HCT116 (cell line): ENCODE data around the gene SLC35F3. TPM values are rescaled to one million over a fixed set of nuclear protein-coding genes. Genes with fewer than 3 reads are reported as not detected.

Source experiments
- ATAC-seq: fragments of 200-7000 bp; cut with Tn5 transposase; 2 replicates; pipeline ENCODE4 v1.9.1; 2020; ENCODE audit warnings: mild to moderate bottlenecking, moderate library complexity
- BruUV-seq: library from RNA; stranded (reverse); fragments of 400-500 nt; replicated peaks from 2 replicates; lab custom pipeline; 2021; lab: Mats Ljungman, UMichigan
- CTCF ChIA-PET: fragments of 300-600 bp; sonication (Branson Sonifier 250); formaldehyde crosslinking; loops from one replicate; lab custom pipeline; 2021; ENCODE audit warnings: antibody characterized with exemption; lab: Charles Lee
- POLR2A ChIA-PET: fragments of 300-600, 350-600 bp; sonication (Branson Sonifier 250); formaldehyde crosslinking; loops from one replicate; lab custom pipeline; 2021; ENCODE audit warnings: antibody characterized with exemption; lab: Charles Lee
- RAD21 ChIA-PET, 2 experiments: fragments of 300-600 bp; sonication (Branson Sonifier 250); formaldehyde crosslinking; loops; one replicate each; lab custom pipeline; 2023; ENCODE audit warnings: low total read pairs in 2 of 2; ENCODE audit not compliant: uncharacterized antibody in 2 of 2, unreplicated experiment in 2 of 2, low non-redundant PET in 1 of 2; lab: Charles Lee
- DNase-seq: peaks from one replicate; pipeline ENCODE4 v3.0.0-alpha.2; 2010; ENCODE audit warnings: low read depth, low spot score
- H2AFZ ChIP-seq: fragments of 200-600 bp; shearing (Covaris generic), sonication (generic); 2 replicates; pipeline ENCODE4 v1.6.1; 2017; ENCODE audit warnings: low read depth, mixed run types, mixed read lengths, antibody characterized with exemption, low read length; ENCODE audit not compliant: poor library complexity, severe bottlenecking
- H3K27ac ChIP-seq: 2 replicates; pipeline ENCODE4 v1.5.1; 2012; ENCODE audit warnings: low read depth, low read length
- H3K27me3 ChIP-seq: fragments of 200-600 bp; sonication (generic); 2 replicates; pipeline ENCODE4 v1.6.1; 2016; ENCODE audit warnings: mixed run types, low read length, mixed read lengths; ENCODE audit not compliant: insufficient read depth
- H3K36me3 ChIP-seq, 2 experiments: fragments of 200-500 bp in 1 of 2; fragments of 200-600 bp in 1 of 2; sonication (Bioruptor generic) in 1 of 2; sonication (generic) in 1 of 2; 2 replicates each; pipeline versions ENCODE4 v1.5.1 to v1.6.1; 2014 to 2016; ENCODE audit warnings: low read length in 2 of 2, inconsistent platforms in 1 of 2, mixed read lengths in 1 of 2, mixed run types in 1 of 2; ENCODE audit not compliant: insufficient read depth in 2 of 2, control insufficient read depth in 1 of 2
- H3K4me1 ChIP-seq, 2 experiments: fragments of 200-600 bp in 1 of 2; sonication (generic) in 1 of 2; 2 replicates each; pipeline versions ENCODE4 v1.5.1 to v1.6.1; 2012 to 2017; ENCODE audit warnings: low read length in 2 of 2, inconsistent platforms in 1 of 2, mild to moderate bottlenecking in 1 of 2, mixed read lengths in 1 of 2, mixed run types in 1 of 2, moderate library complexity in 1 of 2; ENCODE audit not compliant: insufficient read depth in 2 of 2, control insufficient read depth in 1 of 2
- H3K4me2 ChIP-seq: fragments of 200-600 bp; sonication (generic); 2 replicates; pipeline ENCODE4 v1.6.1; 2017; ENCODE audit warnings: mixed run types, low read length, mixed read lengths
- H3K4me3 ChIP-seq, 2 experiments: fragments of 200-600 bp in 1 of 2; sonication (generic) in 1 of 2; replicated peaks in 1 of 2; 2 replicates each; pipeline ENCODE4 v1.5.1; 2011 to 2016; ENCODE audit warnings: low read length in 2 of 2, control low read depth in 1 of 2, low read depth in 1 of 2, mild to moderate bottlenecking in 1 of 2, mixed read lengths in 1 of 2, mixed run types in 1 of 2
- H3K79me2 ChIP-seq: fragments of 200-600 bp; sonication (generic); 2 replicates; pipeline ENCODE4 v1.6.1; 2017; ENCODE audit warnings: mild to moderate bottlenecking, mixed run types, low read length, moderate library complexity, mixed read lengths; ENCODE audit not compliant: insufficient read depth
- H3K9ac ChIP-seq: fragments of 200-600 bp; sonication (generic); 2 replicates; pipeline ENCODE4 v1.6.1; 2016; ENCODE audit warnings: low read length, mixed read lengths
- H3K9me2 ChIP-seq: fragments of 200-600 bp; sonication (generic), shearing (Covaris generic); 2 replicates; pipeline ENCODE4 v1.6.1; 2017; ENCODE audit warnings: mixed run types, mild to moderate bottlenecking, moderate library complexity; ENCODE audit not compliant: insufficient read depth
- H3K9me3 ChIP-seq, 2 experiments: fragments of 200-500 bp in 1 of 2; fragments of 200-600 bp in 1 of 2; sonication (Bioruptor generic) in 1 of 2; sonication (generic) in 1 of 2; 2 replicates each; pipeline ENCODE4 v1.6.1; 2014 to 2017; ENCODE audit warnings: low read length in 2 of 2, mixed read lengths in 2 of 2, inconsistent platforms in 1 of 2, low read depth in 1 of 2, mild to moderate bottlenecking in 1 of 2, mixed run types in 1 of 2, moderate library complexity in 1 of 2; ENCODE audit not compliant: control insufficient read depth in 1 of 2, insufficient read depth in 1 of 2
- H4K20me1 ChIP-seq: fragments of 200-600 bp; sonication (generic), shearing (Covaris generic); 2 replicates; pipeline ENCODE4 v1.6.1; 2017; ENCODE audit warnings: mixed run types, mild to moderate bottlenecking, moderate library complexity; ENCODE audit not compliant: insufficient read depth
- CBX3 ChIP-seq: IDR thresholded peaks from 2 replicates; pipeline ENCODE4 v1.6.1; 2012; ENCODE audit warnings: low read depth
- CEBPB ChIP-seq: IDR thresholded peaks from 2 replicates; pipeline ENCODE4 v1.6.1; 2012; ENCODE audit warnings: low read depth
- ELF1 ChIP-seq: IDR thresholded peaks from 2 replicates; pipeline ENCODE4 v1.6.1; 2012; ENCODE audit warnings: low read depth, borderline replicate concordance
- EZH2phosphoT487 ChIP-seq: fragments of 200-600 bp; IDR thresholded peaks from 2 replicates; pipeline ENCODE4 v1.6.1; 2018; ENCODE audit warnings: antibody characterized with exemption, borderline replicate concordance
- FOSL1 ChIP-seq: IDR thresholded peaks from 2 replicates; pipeline ENCODE4 v1.6.1; 2012; ENCODE audit warnings: low read depth
- RAD21 ChIP-seq: IDR thresholded peaks from 2 replicates; pipeline ENCODE4 v1.6.1; 2012; ENCODE audit warnings: low read depth, mild to moderate bottlenecking
- SIN3A ChIP-seq: IDR thresholded peaks from 2 replicates; pipeline ENCODE4 v1.6.1; 2012; ENCODE audit warnings: low read depth
- SRF ChIP-seq: IDR thresholded peaks from 2 replicates; pipeline ENCODE4 v1.6.1; 2012; ENCODE audit warnings: low read depth
- TCF7L2 ChIP-seq: IDR thresholded peaks from 2 replicates; pipeline ENCODE4 v1.7.0; 2011; ENCODE audit warnings: borderline replicate concordance, inconsistent platforms; ENCODE audit not compliant: insufficient read depth, insufficient read length; ENCODE audit errors: extremely low read depth
- ZFX ChIP-seq: fragments of 450-650 bp; IDR thresholded peaks from 2 replicates; pipeline ENCODE4 v1.6.1; 2017
- intact Hi-C: fragments of 100-400 bp; cut with micrococcal nuclease; formaldehyde crosslinking; loops from 2 replicates; pipeline ENCODE4 v1.10.0; 2022
- total RNA-seq: library from RNA; stranded (reverse); gene quantifications from one replicate; pipeline ENCODE4 v1.2.1, GENCODE V29; 2021; ENCODE audit not compliant: unreplicated experiment
- TF ChIP-seq, protein P1 (sequence below): IDR thresholded peaks from 2 replicates; pipeline ENCODE4 v1.6.1; 2012
- TF ChIP-seq, protein P2 (sequence below): IDR thresholded peaks from 2 replicates; pipeline ENCODE4 v1.6.1; 2012

The SLC35F3 gene
- total RNA-seq, 1 experiment from 2014 or later: 6.4 TPM

DNA sequence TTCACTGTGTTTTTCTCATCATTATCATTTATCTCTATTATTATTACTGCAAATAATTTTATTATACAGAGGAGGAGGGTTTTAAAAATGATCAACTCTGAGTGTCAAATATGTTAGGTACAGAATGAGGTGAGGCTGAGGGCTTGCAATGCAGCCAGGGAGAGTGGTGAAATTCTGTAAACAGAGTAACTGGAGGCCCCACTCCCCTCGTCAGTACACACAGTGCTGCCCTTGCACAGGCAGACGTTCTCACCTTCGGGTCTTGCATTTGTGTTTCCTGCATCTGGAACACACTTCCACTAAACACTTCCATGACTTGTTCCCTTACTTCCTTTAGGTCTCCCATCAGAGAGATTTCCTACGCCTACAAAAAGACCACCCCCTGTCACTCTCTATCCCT is 444.5 kb downstream of the SLC35F3 start:
- ATAC-seq: no peak

DNA sequence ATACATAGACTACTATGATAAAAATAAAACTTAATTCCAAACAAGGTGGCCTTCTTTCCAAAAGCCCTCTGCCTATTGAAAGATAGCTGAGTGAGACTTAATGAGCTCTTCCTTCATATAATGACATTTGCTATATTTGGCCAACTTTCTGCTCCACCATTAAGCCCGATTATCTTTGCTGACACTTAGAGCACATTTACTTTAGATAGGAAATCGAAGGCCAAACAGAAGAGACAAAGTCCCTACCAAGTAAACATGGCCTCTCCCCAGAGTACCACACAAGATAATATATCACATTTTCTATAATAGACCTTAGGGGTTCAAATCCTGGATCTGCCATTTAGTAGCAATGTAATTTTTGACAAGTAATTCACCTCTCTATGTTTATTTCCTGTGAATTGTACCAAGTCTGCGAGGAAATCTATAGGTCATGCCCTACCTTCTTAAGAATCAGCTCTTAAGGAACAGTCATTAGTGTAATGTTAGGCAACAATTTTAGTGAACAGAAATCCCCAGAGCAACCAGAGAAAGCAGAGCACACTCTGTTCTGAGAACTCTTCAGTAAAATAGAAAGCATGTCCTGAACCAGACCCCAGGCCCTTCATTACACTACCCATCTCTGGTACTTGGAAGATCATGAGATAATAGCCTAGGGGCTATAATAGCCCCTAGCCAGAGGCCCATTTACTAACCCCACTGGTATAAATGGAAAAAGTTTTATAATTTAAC is 451.5 kb downstream of the SLC35F3 start:
- H3K9me2 ChIP-seq: no peaks in the 10 kb centered on the region
- no peaks in the 10 kb centered on the region for H3K27me3 ChIP-seq
- H3K9me3 ChIP-seq: no peaks in the 10 kb centered on the region
- no peaks in the 10 kb centered on the region for H3K4me1 ChIP-seq
- ChIA-PET RAD21 (no interaction called here), CTCF (interaction anchor here (1.2 kb wide), 1 partner anchor 27 kb away, joined by 4 read pairs; no protein-coding TSS in a partner anchor), POLR2A (interaction anchor here (1.5 kb wide), 1 partner anchor 17 kb away, joined by 4 read pairs; the partner anchor contains the start of gene COA6)
- no peaks in the 10 kb centered on the region for H4K20me1 ChIP-seq
- H3K4me3 ChIP-seq: peak overlapping the region; percentile 52 to 61
- DNase-seq (no peak), ATAC-seq (no peak; the same call in 1 of the 2 replicates)
- TSS peak; percentile 91 for BruUV-seq
- intact Hi-C loops: no loop called here
- H3K4me2 ChIP-seq: peak overlapping the region; percentile 68
- H3K79me2 ChIP-seq: no peaks in the 10 kb centered on the region
- no peak overlapping the region for H2AFZ ChIP-seq
- TF ChIP-seq FOSL1 (no peak), CBX3 (no peak)
- TF ChIP-seq, protein P1, sequence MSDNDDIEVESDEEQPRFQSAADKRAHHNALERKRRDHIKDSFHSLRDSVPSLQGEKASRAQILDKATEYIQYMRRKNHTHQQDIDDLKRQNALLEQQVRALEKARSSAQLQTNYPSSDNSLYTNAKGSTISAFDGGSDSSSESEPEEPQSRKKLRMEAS: peak; percentile 9; the same call in 1 of the 2 replicates
- H3K9ac ChIP-seq: peak overlapping the region; percentile 52
- no peaks in the 10 kb centered on the region for H3K36me3 ChIP-seq
- H3K27ac ChIP-seq: no peak overlapping the region

More for the DNA sequence above, 444.5 kb downstream of the SLC35F3 start:
- no peak for DNase-seq
- Histone ChIP-seq H3K9ac (no peak overlapping the region), H3K27ac (no peak overlapping the region), H4K20me1 (no peaks in the 10 kb centered on the region), H3K27me3 (no peaks in the 10 kb centered on the region), H3K4me1 (no peaks in the 10 kb centered on the region), H3K36me3 (no peaks in the 10 kb centered on the region), H3K9me2 (no peaks in the 10 kb centered on the region), H3K79me2 (no peaks in the 10 kb centered on the region), H2AFZ (no peak overlapping the region), H3K4me2 (no peak overlapping the region), H3K9me3 (no peaks in the 10 kb centered on the region), H3K4me3 (no peak overlapping the region)
- POLR2A ChIA-PET: no interaction called here
- CTCF ChIA-PET: interaction anchor here (1.1 kb wide), 1 partner anchor 22 kb away, joined by 3 read pairs; no protein-coding TSS in a partner anchor
- RAD21 ChIA-PET: no interaction called here
- intact Hi-C loops: no loop called here
- BruUV-seq: no TSS peak
- TF ChIP-seq CEBPB (no peak), SIN3A (no peak), ELF1 (no peak), ZFX (no peak), EZH2phosphoT487 (no peak), TCF7L2 (no peak), SRF (no peak), RAD21 (no peak)
- TF ChIP-seq, protein P2, sequence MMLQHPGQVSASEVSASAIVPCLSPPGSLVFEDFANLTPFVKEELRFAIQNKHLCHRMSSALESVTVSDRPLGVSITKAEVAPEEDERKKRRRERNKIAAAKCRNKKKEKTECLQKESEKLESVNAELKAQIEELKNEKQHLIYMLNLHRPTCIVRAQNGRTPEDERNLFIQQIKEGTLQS: no peak
